K562 (cell line): ENCODE results near the gene PRODH2. TPM values are rescaled to one million over a fixed set of nuclear protein-coding genes. Genes with fewer than 3 reads are reported as not detected.

Source experiments
- ASH1L ChIP-seq: fragments of 450-650 bp; IDR thresholded peaks from 2 replicates; pipeline ENCODE4 v1.6.1; 2018; ENCODE audit warnings: borderline replicate concordance, mild to moderate bottlenecking, low read depth; ENCODE audit not compliant: partially characterized antibody
- CHD7 ChIP-seq: fragments of 200-600 bp; sonication (generic); IDR thresholded peaks from one replicate; pipeline ENCODE4 v1.6.1; 2012; ENCODE audit warnings: mild to moderate bottlenecking, low read depth, low read length, inconsistent platforms
- EGR1 ChIP-seq: fragments of 450-650 bp; conservative IDR thresholded peaks from 2 replicates; pipeline ENCODE4 v1.6.1; 2017; ENCODE audit warnings: mild to moderate bottlenecking
- ETV1 ChIP-seq: fragments of 450-650 bp; conservative IDR thresholded peaks from 2 replicates; pipeline ENCODE4 v1.6.1; 2016; ENCODE audit warnings: missing genetic modification characterization, control low read depth, low read depth, missing compliant biosample characterization
- FOXA1 ChIP-seq: fragments of 450-650 bp; IDR thresholded peaks from 2 replicates; pipeline ENCODE4 v1.6.1; 2016; ENCODE audit warnings: mild to moderate bottlenecking, borderline replicate concordance
- LEF1 ChIP-seq: fragments of 450-650 bp; IDR thresholded peaks from 2 replicates; pipeline ENCODE4 v1.6.1; 2016; ENCODE audit warnings: mild to moderate bottlenecking
- PHTF2 ChIP-seq: fragments of 250-450 bp; sonication (Bioruptor Pico); IDR thresholded peaks from 2 replicates; pipeline ENCODE4 v1.5.0; 2021; ENCODE audit warnings: mild to moderate bottlenecking
- POU5F1 ChIP-seq: fragments of 150-350 bp; IDR thresholded peaks from 2 replicates; pipeline ENCODE4 v1.6.1; 2014; ENCODE audit warnings: borderline replicate concordance, low read length, low read depth, mild to moderate bottlenecking; ENCODE audit not compliant: partially characterized antibody
- RBBP5 ChIP-seq: fragments of 200-600 bp; sonication (generic); IDR thresholded peaks from 2 replicates; pipeline ENCODE4 v1.6.1; 2012; ENCODE audit warnings: borderline replicate concordance, mild to moderate bottlenecking, low read length, control low read depth, inconsistent platforms; ENCODE audit not compliant: insufficient read depth, poor library complexity, severe bottlenecking
- SRSF9 ChIP-seq: fragments of 200-400 bp; formaldehyde crosslinking; IDR thresholded peaks from 2 replicates; pipeline ENCODE4 v1.6.1; 2017; ENCODE audit warnings: low read depth, low read length, borderline replicate concordance
- TCF7 ChIP-seq: sonication (generic); IDR thresholded peaks from 2 replicates; pipeline ENCODE4 v1.6.1; 2016; ENCODE audit warnings: antibody characterized with exemption, borderline replicate concordance
- ZNF143 ChIP-seq: sonication (generic); formaldehyde crosslinking; IDR thresholded peaks from 2 replicates; pipeline ENCODE4 v1.9.0; 2022; ENCODE audit warnings: mild to moderate bottlenecking, missing genetic modification reagents
- ZNF165 ChIP-seq: fragments of 250-450 bp; sonication (Bioruptor Pico); IDR thresholded peaks from 2 replicates; pipeline ENCODE4 v1.4.0; 2020; ENCODE audit warnings: borderline replicate concordance
- polyA plus RNA-seq, 8 experiments: library from polyadenylated mRNA; depleted of rRNA in 4 of 8; stranded (reverse) in 5 of 8; unstranded in 3 of 8; fragments of >200 nt; fragmentation: Nextera tagmentation in 2 of 8; fragmentation: Illumina TruSeq in 1 of 8; extraction: Ambion mirVana in 2 of 8; extraction: Trizol in 1 of 8; gene quantifications; 2 replicates each; pipeline versions ENCODE4 v1.2.1 to v1.2.3, GENCODE V29; 2011 to 2014; ENCODE audit warnings: inconsistent platforms in 1 of 8, missing spikeins in 1 of 8
- total RNA-seq, 7 experiments: library from RNA; depleted of rRNA in 6 of 7; stranded (reverse); fragments of >200 nt in 6 of 7; fragmentation: Illumina TruSeq in 2 of 7; extraction: Trizol in 2 of 7; gene quantifications; 2 replicates each; pipeline versions ENCODE4 v1.2.1 to v1.2.3, GENCODE V29; 2011 to 2021; ENCODE audit warnings: low replicate concordance in 1 of 7
- TF ChIP-seq, protein P1 (sequence below): sonication (generic); formaldehyde crosslinking; IDR thresholded peaks from 2 replicates; pipeline ENCODE4 v1.8.0; 2022; ENCODE audit warnings: missing genetic modification reagents, mild to moderate bottlenecking, moderate library complexity, borderline replicate concordance

The PRODH2 gene
- total and polyA plus RNA-seq, 9 of the 15 experiments (the other 6 are each of a cell fraction or from before 2014, with no cell fraction given), result not detected

DNA sequence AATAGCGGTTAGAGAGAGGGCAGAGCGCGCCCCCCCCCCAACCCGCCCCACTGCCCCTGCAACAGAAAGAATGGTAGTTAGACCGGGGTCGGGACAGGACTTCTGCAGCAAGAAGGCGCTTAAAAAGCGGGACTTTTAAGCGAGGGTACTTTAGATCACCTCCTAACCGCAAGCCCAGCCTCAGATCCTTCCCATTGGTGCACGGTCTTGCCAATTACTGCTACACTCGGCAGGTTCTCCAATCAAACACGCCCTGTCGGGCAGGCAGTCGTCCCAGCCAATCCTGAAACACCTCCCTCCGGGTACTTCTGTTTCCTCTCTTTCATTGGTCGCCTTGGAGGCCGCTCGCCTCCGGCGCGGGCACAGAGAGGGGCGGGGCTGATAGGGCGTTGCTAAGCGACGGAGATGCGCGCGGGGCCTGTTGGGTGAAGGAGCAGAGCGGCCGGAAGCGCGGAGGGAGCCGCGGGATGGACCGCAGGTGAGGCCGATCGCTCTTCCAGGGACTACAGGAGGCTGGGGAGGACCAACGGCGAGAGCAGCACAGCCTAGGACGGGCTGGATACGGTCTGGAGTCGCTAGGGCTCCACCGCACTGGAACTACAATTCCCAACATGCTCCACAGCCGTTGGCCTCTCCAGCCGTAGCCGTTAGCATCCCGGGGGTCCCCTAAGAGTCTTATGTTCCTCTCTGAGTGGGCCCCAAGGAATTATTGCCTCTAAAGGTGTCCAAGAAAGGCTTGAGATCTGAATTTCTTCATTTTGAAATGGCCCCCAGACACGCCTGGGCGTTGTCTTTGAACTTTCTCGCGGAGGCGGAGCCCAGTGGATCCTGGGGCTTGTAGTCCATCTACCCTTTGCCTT is 54.7 kb downstream of the PRODH2 start, which contains the start of gene PROSER3 (continued):
- TF ChIP-seq POU5F1, result no peak
- TF ChIP-seq LEF1, result peak; percentile 54
- TF ChIP-seq FOXA1, result no peak
- TF ChIP-seq ETV1 (tag), result peak; percentile 96
- TF ChIP-seq ZNF143 (CRISPR knock-in tag), result peak; percentile 89
- peak; percentile 95 for TF ChIP-seq EGR1
- TF ChIP-seq PHTF2 (CRISPR knock-in tag), result no peak
- TF ChIP-seq, protein P1, sequence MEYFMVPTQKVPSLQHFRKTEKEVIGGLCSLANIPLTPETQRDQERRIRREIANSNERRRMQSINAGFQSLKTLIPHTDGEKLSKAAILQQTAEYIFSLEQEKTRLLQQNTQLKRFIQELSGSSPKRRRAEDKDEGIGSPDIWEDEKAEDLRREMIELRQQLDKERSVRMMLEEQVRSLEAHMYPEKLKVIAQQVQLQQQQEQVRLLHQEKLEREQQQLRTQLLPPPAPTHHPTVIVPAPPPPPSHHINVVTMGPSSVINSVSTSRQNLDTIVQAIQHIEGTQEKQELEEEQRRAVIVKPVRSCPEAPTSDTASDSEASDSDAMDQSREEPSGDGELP, result peak; percentile 56; the same call in 1 of the 2 replicates
- 0 out of 2 replicates have a peak, but pooled peaks have one; percentile 56 for TF ChIP-seq TCF7
- peak; percentile 100 for TF ChIP-seq ASH1L
- peak; percentile 95 for TF ChIP-seq RBBP5
- 0 out of 2 replicates have a peak, but pooled peaks have one; percentile 39 for TF ChIP-seq ZNF165 (CRISPR knock-in tag)
- TF ChIP-seq CHD7, result no peak
- no peak for TF ChIP-seq SRSF9
